HepG2 (cell line): ENCODE results near the gene RAB24.

Source experiments
- ELF1 ChIP-seq: sonication (generic); formaldehyde crosslinking; IDR thresholded peaks from 2 replicates; pipeline ENCODE4 v1.4.0; 2020; ENCODE audit warnings: missing genetic modification reagents
- HOXD1 ChIP-seq: sonication (generic); formaldehyde crosslinking; IDR thresholded peaks from 2 replicates; pipeline ENCODE4 v1.5.0; 2020; ENCODE audit warnings: missing genetic modification reagents
- TCF7L2 ChIP-seq: IDR thresholded peaks from 2 replicates; pipeline ENCODE4 v1.6.1; 2011; ENCODE audit warnings: mild to moderate bottlenecking, low read depth, low read length, moderate library complexity
- XRCC5 ChIP-seq: fragments of 200-400 bp; formaldehyde crosslinking; optimal IDR thresholded peaks from 2 replicates; pipeline ENCODE3; 2017; ENCODE audit warnings: mild to moderate bottlenecking, low read length
- TF ChIP-seq, protein P1 (sequence below): sonication (generic); formaldehyde crosslinking; IDR thresholded peaks from 2 replicates; pipeline ENCODE4 v1.5.0; 2020; ENCODE audit warnings: missing genetic modification reagents
- TF ChIP-seq, protein P2 (sequence below): IDR thresholded peaks from 2 replicates; pipeline ENCODE4 v1.6.1; 2012; ENCODE audit warnings: inconsistent platforms
- TF ChIP-seq, protein P3 (sequence below), 2 experiments: sonication (generic) in 1 of 2; formaldehyde crosslinking in 1 of 2; IDR thresholded peaks; 2 replicates each; pipeline versions ENCODE4 v1.4.0 to v1.6.1; 2018 to 2020; ENCODE audit warnings: missing genetic modification reagents in 2 of 2, borderline replicate concordance in 1 of 2, low read depth in 1 of 2, mild to moderate bottlenecking in 1 of 2, missing biosample characterization in 1 of 2

DNA sequence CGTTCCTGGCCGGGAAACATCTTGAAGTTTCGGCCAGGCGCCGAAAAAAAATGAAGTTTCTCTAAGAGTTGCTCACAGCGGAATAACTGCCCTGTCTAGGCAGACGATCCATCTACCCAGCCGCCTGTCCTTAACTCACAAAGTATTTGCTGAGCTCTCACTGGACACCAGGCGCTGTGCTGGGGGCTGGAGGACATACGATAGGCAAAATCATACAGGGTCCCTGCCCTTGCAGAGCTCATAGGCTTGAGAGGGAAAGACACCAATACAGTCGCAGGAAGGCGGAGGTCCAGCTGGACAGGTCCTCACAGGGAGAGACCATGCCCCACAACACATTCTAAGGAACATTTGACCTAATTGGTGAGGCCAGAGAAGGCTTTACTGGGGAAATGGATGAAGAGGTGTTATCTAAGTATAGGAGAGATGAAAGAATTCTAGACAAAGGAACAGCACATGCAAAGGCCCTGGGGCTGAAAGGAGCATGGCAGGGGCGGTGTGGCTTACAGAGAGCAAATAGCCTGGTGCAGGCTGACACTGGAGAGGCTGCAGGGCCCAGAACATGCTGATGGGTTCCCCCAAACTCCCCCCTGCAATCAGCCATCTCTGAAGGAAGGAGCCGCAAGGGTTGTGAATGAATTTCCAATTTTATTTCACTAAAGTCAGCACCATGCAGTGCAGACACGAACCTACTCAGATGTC, 10.2 kb upstream of the RAB24 start:
- TF ChIP-seq HOXD1 (CRISPR knock-in tag) (no peak), ELF1 (CRISPR knock-in tag) (no peak), TCF7L2 (no peak), XRCC5 (no peak)
- TF ChIP-seq, protein P1, sequence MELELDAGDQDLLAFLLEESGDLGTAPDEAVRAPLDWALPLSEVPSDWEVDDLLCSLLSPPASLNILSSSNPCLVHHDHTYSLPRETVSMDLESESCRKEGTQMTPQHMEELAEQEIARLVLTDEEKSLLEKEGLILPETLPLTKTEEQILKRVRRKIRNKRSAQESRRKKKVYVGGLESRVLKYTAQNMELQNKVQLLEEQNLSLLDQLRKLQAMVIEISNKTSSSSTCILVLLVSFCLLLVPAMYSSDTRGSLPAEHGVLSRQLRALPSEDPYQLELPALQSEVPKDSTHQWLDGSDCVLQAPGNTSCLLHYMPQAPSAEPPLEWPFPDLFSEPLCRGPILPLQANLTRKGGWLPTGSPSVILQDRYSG (CRISPR knock-in tag) = no peak
- TF ChIP-seq, protein P2, sequence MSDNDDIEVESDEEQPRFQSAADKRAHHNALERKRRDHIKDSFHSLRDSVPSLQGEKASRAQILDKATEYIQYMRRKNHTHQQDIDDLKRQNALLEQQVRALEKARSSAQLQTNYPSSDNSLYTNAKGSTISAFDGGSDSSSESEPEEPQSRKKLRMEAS = no peak
- TF ChIP-seq, protein P3, sequence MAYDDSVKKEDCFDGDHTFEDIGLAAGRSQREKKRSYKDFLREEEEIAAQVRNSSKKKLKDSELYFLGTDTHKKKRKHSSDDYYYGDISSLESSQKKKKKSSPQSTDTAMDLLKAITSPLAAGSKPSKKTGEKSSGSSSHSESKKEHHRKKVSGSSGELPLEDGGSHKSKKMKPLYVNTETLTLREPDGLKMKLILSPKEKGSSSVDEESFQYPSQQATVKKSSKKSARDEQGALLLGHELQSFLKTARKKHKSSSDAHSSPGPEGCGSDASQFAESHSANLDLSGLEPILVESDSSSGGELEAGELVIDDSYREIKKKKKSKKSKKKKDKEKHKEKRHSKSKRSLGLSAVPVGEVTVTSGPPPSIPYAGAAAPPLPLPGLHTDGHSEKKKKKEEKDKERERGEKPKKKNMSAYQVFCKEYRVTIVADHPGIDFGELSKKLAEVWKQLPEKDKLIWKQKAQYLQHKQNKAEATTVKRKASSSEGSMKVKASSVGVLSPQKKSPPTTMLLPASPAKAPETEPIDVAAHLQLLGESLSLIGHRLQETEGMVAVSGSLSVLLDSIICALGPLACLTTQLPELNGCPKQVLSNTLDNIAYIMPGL (CRISPR knock-in tag; IDR thresholded peaks at IDR 0.05; ENCODE audit: borderline replicate concordance in 1 of 2, low read depth in 1 of 2) = no peak
